NCI-H2107 (cell line): ENCODE measurements around the gene PLCL1.

Source experiments
- DNase-seq: peaks from one replicate; lab custom pipeline; 2025; lab: John Stamatoyannopoulos, UW

PLCL1 gene

GRCh38 chr2:198060277-198060676 is 255.9 kb downstream of the PLCL1 start:
- no peak for DNase-seq

GRCh38 chr2:198062826-198063225 is 258.4 kb downstream of the PLCL1 start:
- no peak for DNase-seq

GRCh38 chr2:198063242-198063641 is 258.8 kb downstream of the PLCL1 start:
- DNase-seq: no peak

- no peak for DNase-seq
These were observed 260.9 kb downstream of the PLCL1 start for GRCh38 chr2:198065322-198065721.

GRCh38 chr2:198066597-198066996 is 262.2 kb downstream of the PLCL1 start:
- DNase-seq: no peak

GRCh38 chr2:198072655-198073054 is 268.3 kb downstream of the PLCL1 start:
- DNase-seq: no peak

- DNase-seq: no peak
These were observed 268.9 kb downstream of the PLCL1 start for GRCh38 chr2:198073253-198073652.

GRCh38 chr2:198077477-198077876 is 273.1 kb downstream of the PLCL1 start:
- no peak for DNase-seq

- no peak for DNase-seq
These were observed 276.7 kb downstream of the PLCL1 start for GRCh38 chr2:198080879-198081765.

- DNase-seq: no peak
These were observed 279.8 kb downstream of the PLCL1 start for GRCh38 chr2:198084156-198084555.

- DNase-seq: no peak
These were observed 291.6 kb downstream of the PLCL1 start for GRCh38 chr2:198096002-198096401.

GRCh38 chr2:198096965-198097364 is 292.6 kb downstream of the PLCL1 start:
- no peak for DNase-seq

- DNase-seq: no peak
These were observed 293.2 kb downstream of the PLCL1 start for GRCh38 chr2:198097630-198098029.

GRCh38 chr2:198098386-198098785 is 294.0 kb downstream of the PLCL1 start:
- DNase-seq: no peak

- DNase-seq: no peak
These were observed 294.5 kb downstream of the PLCL1 start for GRCh38 chr2:198098918-198099317.

- no peak for DNase-seq
These were observed 296.0 kb downstream of the PLCL1 start for GRCh38 chr2:198100346-198100745.

- DNase-seq: no peak
These were observed 297.3 kb downstream of the PLCL1 start for GRCh38 chr2:198101688-198102087.

GRCh38 chr2:198102120-198102519 is 297.7 kb downstream of the PLCL1 start:
- no peak for DNase-seq

GRCh38 chr2:198102856-198103255 is 298.5 kb downstream of the PLCL1 start:
- DNase-seq: no peak

- DNase-seq: no peak
These were observed 302.4 kb downstream of the PLCL1 start for GRCh38 chr2:198106621-198107385.

GRCh38 chr2:198113316-198113715 is 308.9 kb downstream of the PLCL1 start:
- DNase-seq: no peak

- no peak for DNase-seq
These were observed 309.7 kb downstream of the PLCL1 start for GRCh38 chr2:198114064-198114463.

- no peak for DNase-seq
These were observed 310.8 kb downstream of the PLCL1 start for GRCh38 chr2:198115201-198115600.
